DOHH2 (cell line): ENCODE results near the gene MTIF3.

Experiments used
- EZH2phosphoT487 ChIP-seq: fragments of 200-600 bp; sonication (generic); IDR thresholded peaks from 2 replicates; pipeline ENCODE4 v1.6.1; 2017; ENCODE audit warnings: borderline replicate concordance, mild to moderate bottlenecking, antibody characterized with exemption, low read length, moderate library complexity, mixed read lengths
- TF ChIP-seq, protein P1 (sequence below): fragments of 200-600 bp; sonication (generic); IDR thresholded peaks from one replicate; pipeline ENCODE4 v1.5.1; 2014; ENCODE audit warnings: antibody characterized with exemption, mild to moderate bottlenecking, low read depth, low read length; ENCODE audit not compliant: poor library complexity, severe bottlenecking

DNA sequence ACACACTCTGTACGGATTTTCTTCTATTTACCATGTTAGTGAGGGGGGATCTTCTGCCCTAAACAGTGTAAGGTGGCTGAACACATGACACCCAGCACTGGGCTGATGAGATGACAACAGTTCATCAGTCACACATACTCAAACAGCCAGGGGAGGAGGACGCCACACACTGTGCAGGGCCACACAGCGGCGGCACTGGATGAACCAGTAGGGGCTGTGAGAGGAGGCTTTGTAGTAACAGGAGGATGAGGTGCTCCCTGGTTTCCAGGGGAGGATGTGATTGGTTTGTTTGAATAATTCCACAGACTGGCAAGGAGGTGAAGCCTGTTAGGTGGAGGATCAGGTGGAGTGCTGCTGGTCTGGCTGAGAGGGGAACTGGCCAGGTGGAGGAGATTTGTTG, 42.3 kb downstream of the MTIF3 start:
- TF ChIP-seq, protein P1, sequence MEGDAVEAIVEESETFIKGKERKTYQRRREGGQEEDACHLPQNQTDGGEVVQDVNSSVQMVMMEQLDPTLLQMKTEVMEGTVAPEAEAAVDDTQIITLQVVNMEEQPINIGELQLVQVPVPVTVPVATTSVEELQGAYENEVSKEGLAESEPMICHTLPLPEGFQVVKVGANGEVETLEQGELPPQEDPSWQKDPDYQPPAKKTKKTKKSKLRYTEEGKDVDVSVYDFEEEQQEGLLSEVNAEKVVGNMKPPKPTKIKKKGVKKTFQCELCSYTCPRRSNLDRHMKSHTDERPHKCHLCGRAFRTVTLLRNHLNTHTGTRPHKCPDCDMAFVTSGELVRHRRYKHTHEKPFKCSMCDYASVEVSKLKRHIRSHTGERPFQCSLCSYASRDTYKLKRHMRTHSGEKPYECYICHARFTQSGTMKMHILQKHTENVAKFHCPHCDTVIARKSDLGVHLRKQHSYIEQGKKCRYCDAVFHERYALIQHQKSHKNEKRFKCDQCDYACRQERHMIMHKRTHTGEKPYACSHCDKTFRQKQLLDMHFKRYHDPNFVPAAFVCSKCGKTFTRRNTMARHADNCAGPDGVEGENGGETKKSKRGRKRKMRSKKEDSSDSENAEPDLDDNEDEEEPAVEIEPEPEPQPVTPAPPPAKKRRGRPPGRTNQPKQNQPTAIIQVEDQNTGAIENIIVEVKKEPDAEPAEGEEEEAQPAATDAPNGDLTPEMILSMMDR: no peak
- TF ChIP-seq EZH2phosphoT487: no peak
